CD4-positive, alpha-beta T cell treated with Interferon alpha-2 for 1 hour (primary cell): Measurements from ENCODE around the gene DNAJC13.

Source experiments
- DNase-seq, 2 donors: peaks; one replicate each; pipeline ENCODE4 v3.0.0-alpha.2; 2020 to 2022

DNAJC13 gene

DNA sequence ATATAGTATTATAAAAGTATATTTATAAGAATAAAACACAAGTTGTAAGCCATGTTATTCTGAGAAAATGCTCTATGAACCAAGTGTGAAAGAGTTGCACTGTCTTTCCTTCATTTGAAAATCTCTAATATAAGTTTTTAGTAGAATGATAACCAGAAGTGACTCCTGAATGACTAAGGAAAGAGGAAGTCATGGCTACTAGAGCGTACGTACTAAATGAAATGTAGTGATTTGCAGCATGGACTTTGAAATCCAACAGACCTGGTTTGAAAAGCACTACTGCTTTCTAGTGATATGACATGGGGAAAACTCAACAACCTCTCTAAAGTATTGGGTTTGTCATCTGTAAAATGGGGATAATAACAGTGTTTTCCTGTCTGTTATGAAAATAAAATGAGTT is 10.3 kb upstream of the DNAJC13 start:
- no peak for DNase-seq

DNA sequence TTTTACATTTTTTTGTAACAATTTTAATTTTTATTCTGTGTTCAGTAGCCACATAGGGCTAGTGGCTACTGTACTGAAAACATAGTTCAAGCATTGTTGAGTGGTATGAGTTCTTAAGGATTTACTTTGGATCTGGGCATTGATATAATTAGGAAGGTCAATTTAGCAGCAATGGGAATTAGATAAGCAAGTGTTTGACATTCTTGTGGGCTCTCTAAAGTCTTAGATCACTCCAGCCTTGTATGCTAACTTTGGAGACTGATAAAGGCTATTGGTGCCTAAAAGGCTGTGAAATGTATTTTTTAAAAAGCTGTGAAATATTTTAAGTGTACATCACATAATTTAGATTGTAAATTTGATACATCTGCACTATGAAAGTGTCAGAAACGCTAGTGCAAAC is 2.5 kb upstream of the DNAJC13 start:
- DNase-seq: no peak

DNA sequence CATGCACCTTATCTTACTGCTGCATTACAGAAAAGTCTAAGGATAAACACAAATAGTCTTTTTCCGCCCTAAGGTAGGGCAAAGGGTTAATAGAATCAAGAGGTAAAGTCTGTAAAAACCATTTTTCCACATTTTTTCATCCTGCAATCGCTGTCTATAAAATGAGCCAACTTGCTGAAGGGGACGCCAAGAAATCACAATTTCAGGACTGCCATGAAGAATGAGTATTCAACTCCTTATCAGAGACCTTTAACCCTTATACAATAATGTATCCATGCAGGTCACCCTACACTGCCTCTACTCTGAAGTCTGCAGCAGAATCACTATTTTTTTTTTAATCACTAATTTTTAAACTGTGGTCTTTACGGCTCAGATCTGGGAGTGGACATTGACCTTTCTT is 1.1 kb upstream of the DNAJC13 start:
- DNase-seq: no peak

DNA sequence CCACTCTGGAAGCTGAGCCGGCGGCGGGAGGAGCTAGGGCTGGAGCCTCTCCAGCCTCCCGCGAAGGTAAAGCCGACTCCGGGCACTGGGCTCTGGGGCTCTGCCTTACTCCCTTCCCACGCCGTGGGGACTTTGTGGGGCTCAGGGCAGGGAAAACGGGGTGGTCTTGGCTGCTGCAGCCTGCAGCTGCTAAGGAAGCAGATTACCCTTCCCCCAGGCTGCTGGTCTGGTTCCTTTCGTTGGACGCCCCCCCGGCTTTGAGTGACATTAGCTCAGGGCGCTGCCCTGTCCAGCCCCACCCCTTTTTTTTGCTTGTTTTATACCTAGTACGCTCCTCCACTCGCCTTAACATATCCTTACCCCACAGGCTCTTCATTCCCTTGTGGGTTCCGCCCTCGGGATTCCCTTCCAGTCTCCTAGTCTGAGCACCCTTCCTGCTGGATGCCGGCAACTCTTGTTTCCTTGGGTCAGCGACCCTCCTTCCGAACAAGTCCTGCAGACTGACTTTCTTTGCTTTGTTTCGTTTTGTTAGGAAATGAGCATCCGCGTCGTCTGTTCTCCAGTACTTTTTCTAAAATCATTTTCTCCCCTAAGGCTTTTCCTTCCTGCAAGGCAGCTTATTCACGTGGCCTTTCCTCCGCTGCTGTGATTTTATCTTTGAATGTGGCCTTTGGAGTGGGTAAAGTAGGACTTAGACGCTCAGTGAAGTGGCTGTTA is 551 bp downstream of the DNAJC13 start:
- peak; percentile 15 to 51 for DNase-seq

DNA sequence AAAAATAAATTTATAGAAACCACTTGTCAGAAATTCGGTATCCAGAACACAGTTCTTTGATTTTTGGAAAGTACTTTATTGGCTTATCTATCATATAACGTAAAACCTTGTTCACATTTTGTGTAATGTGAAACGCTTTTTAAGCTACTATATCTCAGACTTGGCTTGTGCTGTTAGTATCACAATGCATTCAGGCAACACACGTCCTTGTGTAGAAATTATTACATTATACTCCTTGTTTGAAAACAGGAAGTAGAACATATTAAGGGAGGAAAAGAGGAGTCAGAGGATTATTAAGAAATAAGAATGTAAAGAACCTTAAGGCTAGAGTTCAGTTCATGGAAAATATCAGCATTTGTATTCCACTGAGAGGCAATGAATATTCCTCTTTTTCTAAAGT is 1.6 kb downstream of the DNAJC13 start:
- no peak for DNase-seq

DNA sequence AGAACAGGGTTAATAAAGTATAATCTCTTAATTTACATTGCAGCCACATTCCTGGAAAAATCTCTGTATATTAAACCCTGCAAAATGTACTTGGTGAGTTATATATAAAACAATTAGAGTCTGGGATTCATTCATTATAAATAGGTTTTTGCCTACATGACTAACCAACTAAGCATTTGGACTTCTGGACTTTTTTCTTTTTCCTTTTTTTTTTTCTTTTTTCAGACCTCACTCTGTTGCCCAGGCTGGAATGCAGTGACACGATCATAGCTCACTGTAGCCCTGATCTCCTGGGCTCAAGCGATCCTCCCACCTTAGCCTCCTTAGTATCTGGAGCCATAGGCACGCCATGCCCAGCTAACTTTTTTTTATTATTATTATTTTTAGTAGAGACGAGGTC is 4.5 kb downstream of the DNAJC13 start:
- DNase-seq: no peak

DNA sequence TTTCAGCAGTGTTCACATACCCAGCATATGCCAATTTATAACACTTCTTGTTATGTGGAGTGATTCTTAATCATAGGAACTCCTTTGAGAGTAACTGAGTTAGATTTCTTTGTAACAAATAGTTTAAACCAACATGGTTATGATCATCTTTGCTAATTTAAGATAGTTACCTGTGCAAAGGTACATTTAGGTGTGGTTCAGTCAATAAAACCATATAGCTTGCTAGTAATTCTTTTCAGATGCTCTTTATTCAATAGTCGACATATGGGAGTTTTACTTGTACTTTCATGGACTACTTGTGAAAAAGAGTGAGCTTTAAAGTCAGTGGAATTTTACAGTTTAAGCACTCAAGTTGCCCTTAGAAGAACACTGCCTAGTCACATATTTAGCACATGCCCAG is 5.2 kb downstream of the DNAJC13 start:
- DNase-seq: no peak

DNA sequence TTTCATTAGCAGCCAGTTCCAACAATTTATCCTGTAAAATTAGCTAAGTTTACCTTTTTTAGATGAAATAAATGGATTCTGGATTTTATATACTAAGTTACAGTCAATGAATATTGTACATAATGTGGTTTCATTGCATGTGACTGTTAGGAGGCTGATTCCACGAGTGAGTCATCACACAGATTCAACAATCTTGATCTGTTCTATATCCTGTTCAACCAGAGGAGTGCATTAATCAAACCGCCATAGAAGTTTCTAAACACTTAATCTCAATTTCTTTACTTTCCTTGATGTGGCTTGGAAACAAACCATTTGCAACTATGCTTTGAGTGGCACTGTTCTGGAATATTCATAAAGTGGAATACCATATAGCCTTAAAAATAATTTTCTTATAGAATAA is 15.3 kb downstream of the DNAJC13 start:
- peak in 1 of 2 donors; percentile 8 for DNase-seq

DNA sequence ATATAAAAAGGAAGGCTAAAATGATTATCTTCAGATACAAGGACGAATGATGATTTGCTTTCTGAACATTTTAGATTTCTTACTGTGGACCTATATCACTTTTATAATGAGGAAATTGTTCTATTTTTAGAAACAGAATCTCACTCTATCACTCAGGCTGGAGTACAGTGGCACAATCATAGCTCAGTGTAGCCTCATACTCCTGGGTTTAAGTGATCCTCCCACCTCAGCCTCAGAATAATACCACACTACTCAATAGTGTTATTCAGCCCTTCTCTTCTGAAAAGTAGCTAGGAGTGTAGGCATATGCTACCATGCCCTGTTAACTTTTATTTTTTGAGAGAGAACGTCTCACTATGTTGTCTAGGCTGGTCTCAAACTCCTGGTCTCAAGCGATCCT is 15.8 kb downstream of the DNAJC13 start:
- no peak for DNase-seq

DNA sequence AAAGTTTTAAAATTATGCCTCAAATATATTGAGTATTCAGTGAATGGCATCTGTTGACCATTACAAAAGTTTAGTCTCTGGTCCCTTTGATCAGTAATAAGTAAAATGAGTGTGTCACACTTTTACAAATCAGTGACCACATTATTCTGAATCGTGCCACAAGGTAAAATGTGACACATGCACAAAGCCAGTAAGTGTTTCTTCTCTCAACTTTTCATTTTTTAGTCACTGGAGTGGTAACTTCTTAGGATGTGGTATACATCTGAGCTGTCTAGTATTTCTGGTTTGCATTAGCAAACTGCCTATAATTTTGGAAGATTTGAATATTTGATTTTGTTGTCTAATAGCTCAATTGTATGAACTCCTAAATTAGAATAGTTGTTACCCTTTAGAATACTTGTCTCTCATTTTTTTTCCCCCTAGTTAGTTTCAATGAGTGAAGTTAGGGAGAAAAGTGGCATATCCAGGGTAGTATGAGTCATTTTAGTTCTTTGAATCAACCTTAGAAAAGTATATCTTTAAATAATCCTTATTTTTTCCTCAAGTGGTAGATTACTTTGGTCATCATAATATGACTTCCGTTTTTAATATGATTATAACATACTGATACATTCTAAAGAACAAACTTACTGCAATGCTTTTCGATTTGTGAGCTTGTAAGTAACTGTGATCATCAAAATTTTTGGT is 18.1 kb downstream of the DNAJC13 start:
- no peak for DNase-seq

DNA sequence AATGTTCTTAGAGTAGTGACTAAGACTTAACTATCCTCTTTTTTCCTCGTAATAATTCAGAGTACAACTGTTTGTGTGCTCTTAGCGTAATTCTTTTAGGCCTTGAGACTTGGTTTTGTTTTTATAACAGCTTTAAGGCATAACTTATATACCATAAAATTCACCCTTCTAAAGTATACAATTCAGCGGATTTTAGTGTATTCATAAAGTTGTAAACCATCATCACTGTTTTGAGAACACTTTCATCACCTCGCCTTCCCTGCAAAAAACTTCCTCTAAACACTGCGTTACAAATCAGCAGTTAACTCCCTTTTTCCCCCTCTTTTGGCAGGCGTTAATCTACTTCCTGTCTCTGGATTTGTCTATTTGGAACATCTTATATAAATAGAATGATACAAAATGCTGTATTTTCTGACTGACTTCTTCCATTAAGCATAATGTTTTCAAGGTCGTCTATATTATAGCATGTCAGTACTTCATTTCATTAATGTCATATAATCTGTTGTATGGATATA is 18.7 kb downstream of the DNAJC13 start:
- no peak for DNase-seq

DNA sequence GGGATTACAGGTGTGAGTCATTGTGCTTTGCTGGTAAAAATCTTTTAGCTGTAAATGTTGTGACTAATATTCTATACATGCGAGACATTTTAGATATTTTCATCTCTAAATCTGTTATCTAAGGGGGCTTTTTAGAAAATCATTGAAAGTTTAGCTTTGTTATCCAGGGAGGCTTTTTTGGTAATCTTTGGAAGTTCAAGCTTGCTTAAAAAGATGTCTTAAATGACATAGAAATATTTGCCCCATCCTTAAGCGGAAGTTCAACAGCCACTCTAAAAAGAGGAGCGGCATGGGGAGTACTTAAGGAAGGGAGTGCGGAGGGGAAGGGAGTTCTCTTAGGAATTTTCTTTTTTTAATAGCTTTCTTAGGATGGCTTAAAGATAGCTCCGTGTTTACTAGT is 26.1 kb downstream of the DNAJC13 start:
- DNase-seq: no peak

DNA sequence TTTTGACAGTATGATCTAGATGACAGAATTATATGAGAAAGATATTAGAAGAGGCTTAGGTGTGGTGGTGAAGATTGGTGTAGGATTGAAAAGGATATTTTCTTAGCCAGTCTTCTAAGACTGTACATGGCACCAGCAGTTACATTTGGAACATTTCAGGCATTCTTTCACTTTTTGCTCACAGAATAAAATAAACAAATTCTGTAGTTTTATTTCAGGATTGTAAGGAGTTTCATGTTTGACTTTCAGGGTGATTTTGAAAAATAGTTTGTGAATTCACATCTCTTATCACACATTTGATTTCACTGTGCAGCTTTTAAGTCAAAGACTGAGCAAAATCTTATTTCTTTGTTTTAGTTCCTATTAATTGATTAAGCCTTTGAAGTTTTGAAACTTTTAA is 27.1 kb downstream of the DNAJC13 start:
- no peak for DNase-seq

DNA sequence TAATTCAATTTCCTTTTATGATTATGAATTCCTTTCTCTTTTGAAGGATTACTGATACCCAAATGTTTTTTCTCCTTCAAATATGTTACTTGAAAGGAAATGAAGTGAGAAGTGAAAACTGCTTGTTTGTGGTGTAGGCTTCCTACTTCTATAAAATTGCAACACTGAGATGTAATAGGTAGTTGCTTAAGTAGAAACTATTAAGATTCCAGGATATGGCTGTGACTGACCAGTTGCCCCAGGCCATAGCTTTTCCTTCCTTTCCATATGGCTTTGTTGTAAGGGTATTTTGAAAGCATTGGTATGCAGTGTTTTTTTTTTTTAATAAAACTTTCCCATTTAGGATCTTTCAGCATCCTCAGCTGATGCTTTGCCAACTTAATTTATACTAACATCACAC is 28.5 kb downstream of the DNAJC13 start:
- DNase-seq: no peak

DNA sequence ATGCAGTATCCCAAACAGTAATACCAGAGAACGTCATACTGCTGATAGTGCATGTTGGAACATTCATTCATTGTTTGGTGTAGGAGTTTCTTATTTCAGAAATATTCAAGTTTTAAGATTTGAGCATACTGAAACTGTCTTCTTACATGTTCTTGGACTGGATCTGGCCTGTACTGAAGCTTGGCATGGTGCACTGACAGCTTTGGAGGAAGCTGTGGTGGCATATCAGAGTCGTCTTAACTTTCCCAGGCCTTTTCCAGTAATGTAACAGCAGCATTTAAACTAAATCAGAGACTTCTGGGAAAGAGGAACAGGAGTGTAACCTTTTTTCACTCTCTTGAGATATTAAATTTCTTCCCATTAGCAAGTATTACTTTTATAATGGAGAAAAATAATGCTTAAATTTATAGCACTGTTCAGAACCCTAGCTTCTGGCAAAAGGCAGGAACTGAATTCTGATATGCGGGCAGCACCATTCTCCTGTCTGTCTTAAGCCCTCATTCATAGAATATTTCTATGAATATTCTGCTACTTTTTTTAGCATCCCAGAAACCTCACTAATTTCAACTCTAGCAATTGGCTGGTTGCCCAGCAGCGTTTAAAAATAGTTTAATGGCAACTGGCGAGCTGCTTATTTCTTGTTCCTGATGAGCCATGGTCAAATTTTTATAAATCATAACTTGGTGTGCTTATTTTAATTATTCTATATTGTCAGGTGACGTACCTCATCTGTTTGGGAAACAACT is 31.1 kb downstream of the DNAJC13 start:
- DNase-seq: no peak

DNA sequence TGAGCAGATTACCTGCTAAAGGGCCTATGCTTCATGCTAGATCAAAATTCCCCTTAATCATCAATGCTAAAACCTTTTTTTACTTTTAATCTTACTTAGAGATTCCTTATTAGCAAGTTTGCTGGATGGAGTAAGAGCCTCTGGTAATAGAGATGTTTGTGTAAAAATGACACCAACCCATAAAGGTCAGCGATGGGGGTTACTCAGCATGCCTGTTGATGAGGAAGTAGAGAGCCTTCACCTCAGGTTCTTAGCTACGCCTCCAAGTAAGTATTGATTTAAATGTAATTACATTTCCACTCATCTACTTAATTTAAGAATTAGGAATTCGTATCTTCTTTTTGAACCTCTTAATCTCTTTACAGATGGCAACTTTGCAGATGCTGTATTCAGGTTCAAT is 38.8 kb downstream of the DNAJC13 start:
- DNase-seq: no peak

DNA sequence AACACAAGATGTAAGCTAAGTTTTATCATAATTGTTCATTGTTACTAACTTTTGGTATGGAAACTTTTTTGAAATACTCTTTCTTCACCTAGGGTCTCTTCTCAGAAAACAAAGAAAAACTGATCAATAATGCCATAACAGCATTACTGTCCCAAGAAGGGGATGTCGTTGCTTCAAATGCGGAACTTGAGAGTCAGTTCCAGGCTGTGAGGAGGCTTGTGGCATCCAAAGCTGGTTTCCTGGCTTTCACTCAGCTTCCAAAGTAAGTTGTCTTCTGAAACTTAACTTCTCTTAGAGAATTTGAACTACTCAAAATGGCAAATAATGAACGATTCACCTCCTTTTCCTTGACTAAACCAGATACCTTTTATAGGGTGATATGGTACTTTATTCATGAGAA is 39.3 kb downstream of the DNAJC13 start:
- DNase-seq: no peak

DNA sequence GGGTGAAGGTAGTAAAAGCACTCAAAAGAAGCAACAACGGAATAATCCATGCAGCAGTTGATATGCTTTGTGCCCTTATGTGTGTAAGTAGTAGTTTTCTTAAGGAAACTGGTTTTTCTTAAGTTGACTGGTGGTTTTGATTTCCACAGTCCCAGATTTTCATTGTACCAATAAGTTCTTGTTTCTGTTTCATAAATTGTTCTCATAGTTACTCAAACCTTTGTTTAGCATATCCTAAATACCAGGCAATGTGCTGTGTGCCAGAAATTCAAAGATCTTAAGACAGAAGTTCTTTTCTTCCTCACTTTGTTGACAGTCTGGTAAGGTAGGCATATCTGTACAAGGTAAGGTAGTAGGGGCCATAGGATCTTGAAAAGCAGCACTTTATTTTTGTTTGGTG is 40.0 kb downstream of the DNAJC13 start:
- DNase-seq: no peak

DNA sequence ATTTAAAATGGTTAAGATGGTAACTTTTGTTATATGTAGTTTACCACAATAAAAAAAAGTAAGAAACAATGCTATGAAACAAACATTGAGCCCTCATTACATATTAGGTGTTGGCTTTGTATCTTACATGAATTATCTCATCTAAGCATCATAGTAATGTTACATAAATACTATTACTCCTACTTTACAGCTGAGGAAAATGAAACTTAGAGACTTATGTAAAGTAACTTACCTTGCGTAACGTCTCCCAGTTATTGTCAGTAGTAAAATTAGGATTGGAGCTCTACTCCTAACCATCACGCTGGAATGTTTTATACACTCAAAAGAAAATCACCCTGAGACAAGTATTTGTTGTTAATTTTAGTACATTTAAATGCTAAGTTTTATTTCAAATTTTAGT is 42.2 kb downstream of the DNAJC13 start:
- DNase-seq: no peak

DNA sequence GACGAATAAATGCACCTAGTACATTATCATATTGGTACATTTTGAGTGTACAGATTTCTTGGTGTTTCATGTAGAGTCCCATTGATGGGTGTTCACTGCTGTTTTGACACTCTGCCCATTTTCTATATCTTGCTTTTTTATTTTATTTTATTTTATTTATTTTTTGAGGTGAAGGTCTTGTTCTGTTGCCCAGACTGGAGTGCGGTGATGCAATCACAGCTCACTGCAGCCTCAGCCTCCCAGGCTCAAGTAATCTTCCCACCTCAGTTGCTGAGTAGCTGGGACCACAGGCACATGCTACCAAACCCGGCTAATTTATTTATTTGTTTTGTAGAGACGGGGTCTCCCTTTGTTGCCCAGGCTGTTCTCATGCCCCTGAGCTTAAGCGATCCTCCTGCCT is 44.2 kb downstream of the DNAJC13 start:
- DNase-seq: no peak

DNA sequence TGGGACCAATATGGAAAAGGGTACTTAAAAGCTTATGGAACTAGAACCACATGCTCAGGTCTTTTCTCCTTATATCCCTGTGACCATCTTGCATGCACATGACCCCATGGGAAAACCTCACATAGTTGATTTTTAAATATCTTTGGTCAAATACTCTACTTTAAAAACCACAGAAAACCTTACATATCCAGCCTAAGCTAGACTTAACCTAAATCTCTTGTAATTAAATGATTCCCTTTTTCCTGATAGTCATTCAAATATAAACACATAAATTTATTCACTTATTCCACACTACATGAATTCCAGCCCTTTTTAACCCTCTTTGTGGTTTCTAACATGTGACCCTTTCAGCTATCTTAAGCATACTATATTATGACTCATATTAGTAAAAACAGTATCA is 46.8 kb downstream of the DNAJC13 start:
- DNase-seq: no peak

DNA sequence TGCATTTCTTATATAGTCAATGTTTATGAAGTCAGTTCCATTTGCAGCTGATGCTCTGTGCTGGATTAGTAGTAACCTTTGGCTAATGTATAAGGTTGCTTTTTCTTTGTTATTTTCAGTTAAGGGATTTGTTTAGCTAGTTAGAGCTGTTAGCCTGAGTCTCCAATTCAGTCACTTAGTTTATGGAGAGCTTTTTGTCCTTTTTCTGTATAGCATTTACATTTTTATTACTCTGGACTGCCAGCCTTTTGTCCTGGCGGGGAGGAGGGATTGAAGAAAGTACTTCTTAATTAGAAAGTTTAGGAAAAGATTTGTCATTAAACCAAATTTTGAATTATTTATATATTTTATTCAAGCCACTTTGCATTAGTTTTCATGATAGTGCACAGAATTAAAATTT is 52.0 kb downstream of the DNAJC13 start:
- DNase-seq: no peak

DNA sequence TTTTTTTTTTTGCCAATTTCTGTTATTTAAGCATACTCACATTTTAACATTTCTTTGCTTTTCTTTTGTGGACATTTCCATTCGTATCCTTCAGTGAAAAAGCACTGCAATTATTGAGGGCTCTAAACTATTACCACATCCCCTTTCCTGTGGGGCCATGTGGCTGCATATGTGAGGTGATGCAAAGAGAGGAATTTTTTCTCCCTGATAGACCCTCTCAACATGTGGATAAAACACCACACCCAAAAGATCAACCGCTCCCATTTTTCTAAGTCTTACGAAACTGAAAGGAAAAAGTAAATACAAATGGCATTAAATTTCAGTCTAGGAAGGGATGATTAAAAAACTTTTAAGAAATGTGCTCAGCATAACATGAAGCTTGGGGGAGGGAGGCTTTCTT is 68.8 kb downstream of the DNAJC13 start:
- no peak for DNase-seq

DNA sequence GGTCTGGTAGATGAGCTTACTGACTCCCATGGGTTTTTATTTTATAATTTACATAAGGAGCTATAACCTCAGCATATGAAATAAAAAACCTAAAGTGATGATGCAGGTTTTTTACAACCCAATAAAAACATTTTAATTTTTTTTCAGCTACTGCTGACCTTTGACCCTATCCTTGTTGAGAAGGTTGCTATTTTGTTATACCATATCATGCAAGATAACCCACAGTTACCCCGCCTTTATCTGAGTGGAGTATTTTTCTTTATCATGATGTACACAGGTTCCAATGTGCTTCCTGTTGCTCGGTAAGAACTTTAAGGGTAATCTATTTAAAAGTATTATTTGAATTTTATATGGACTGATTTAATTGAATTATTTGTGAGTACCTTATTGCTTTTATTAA is 70.8 kb downstream of the DNAJC13 start:
- no peak for DNase-seq
